GM19452 (cell line): ENCODE data around the gene LMNTD1.
A peak's percentile ranks its signal among the peaks of the same experiment; 100 is the strongest.

Source experiments
- ATAC-seq: cut with Tn5 transposase; IDR thresholded peaks from one replicate; pipeline ENCODE4 v1.9.1; 2021; ENCODE audit not compliant: unreplicated experiment

Gene LMNTD1

DNA sequence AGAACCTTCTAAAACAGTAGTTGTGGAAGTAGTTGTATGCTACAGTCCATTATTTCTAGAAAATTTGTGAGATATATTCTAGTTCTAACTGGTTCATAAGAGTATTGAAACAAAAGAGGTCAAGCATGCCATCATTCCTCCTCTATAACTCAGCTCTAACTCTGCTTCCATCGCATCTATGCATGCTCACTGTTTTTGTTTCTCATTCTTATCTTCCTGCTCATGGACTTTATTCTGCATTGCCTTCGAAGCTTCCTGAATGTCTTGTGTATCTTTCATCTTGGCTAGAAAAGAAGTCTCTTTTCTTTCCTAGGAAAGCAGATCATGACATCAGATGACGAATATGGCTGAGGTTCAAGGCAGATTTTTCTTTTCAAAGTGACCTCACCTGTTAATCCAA lies 402 bp downstream of the LMNTD1 start:
- ATAC-seq, result no peak

DNA sequence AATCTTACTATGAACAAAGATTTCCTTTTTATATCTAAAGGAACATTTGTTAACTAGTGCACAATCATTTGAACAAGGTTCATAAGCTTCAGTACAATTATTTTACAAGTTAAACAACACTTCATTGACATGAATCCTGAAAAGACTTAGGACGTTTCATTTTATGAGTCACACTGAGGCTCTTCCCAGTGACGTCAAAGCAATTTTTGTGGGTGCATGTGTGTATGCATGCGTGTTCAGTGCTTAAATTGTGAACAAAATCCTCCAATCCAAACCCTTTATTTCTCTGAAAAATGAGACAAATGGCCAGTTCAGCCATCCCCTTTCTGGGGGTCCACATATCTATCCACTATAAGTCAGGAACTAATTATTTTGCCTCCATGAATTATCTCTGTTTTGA lies 2.9 kb downstream of the LMNTD1 start:
- no peak for ATAC-seq

DNA sequence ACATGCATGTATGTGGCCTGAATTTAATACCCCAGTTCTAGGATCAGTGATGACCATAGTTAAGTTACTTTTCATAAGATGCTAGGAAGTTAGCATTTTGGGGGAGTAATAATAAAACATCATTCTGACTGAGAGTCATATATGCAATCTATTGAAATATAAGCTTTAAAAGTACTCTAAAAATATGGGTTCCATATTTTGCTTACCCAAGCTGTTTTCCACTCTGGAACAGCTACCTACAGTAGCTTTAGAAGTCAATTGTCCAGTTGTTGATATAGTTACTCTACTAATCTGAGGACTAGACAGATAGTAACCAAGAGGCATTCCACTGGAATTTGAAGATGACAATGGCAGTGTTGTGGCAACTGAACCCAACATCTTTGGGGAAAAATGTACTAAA lies 4.0 kb downstream of the LMNTD1 start:
- ATAC-seq, result no peak

DNA sequence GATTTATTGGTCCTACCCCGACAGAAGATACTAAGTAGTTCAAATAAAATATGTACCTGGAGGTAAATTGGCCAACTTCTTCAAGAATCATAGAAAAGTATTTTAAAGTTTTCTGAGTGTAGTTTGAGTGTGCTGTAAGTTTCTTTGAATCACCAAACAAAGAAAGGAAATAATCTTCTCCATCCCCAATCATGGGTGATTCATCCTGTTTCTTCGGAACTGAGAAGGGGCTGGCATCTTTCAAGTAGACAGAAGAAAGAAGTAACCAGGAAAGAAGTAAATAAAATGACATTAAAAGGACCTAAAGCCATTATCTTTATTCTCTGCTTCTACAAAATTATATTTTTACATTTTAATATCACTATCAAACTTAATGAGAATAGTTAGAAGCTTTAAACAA lies 6.8 kb downstream of the LMNTD1 start:
- no peak for ATAC-seq

DNA sequence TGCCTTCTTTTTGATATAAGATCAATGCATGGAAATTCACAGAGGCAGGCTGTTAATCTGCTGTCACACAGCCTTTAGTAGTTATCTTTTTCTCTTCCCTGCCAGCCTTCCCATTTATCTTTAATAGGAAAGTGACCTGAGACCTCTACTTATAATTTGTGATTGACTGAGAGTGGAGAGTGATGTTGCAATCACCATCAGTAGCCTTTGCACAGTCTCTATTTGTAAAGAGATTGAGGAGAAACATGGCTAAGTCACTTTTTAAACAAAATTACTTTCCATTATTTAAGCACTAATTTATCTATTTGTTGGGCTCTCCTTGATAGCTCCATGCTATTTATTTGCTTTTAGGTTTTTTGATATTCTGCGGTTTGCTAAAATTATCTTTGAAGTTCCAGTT lies 19.9 kb downstream of the LMNTD1 start:
- no peak for ATAC-seq

DNA sequence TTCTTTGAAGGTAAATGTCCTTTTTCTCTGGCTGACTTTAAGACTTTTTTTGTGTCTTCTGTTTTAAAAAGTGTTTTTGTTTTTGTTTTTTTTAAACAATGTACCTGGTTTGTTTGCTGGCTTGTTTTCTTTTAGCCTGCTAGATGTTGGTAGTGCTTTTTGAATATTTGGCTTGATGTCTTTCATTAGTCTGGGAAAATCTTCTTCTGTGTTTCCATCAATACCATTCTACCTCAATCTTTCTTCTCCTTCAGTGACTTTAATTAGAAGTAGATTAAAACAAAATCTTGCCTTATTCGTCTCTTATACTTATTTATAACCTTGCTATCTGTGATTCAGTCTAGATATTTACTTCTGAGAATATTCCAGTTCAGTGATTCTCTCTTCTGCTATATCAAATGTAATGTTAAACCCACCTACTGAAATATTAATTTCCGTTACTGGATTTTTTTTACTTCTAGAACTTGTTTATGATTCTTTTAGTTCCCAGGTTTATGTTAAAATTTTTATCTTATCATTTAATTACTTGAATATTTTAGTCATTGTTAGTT lies 21.5 kb downstream of the LMNTD1 start:
- ATAC-seq, result no peak

DNA sequence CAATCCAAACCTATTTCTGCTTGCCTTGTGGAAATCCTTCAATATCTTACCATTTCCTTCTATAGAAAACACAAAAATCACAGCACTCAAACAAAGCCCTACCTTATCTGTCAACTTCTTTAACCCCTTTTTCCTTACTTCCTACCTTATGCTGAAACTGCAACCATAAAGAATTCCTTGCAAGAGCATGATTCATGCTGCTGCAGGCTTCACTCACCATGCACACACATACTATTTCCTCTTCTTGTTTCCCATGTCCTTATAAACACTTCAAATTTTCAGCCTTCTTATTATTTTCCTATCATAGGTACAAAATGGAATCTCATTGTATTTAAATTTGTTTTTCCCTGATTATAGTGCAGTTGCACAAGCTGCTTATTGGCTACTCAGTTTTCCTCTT lies 23.3 kb downstream of the LMNTD1 start:
- ATAC-seq, result no peak

DNA sequence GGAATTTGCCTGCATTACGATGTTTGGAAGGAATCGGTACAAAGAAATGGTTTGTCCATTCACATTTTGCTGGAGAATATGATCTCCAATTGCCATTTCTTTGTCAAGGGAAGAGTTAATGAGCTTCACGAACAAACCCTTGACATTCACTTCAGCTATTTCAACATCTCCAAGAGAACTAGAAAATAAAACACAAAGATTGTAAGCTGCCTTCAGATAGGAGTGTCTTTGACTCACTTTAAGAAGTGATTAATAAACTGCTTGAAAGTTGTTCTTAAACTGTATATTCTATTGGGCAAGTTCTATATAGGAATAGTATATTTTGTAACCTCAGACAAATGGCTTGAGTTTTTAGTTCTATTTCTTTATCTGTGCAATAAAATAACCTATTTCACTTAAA lies 26.3 kb downstream of the LMNTD1 start:
- ATAC-seq, result no peak

DNA sequence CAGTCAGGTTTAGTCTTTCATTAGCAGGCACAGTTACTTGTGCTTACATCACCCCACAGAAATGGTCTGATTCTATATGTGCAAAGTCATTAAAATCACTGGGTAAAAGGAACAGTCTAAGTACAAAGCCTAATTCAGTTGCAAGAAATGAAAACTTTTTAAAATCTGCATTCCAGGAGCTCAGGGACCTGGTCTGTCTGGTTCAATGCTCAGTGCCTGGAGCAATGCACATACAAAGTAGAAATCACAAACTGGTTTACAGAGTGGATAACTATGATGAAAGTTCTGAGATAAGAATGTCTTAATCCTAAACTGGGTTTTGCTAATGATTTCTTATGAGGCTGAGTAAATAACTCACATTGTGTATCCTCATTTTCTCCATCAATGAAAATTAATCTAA lies 28.7 kb downstream of the LMNTD1 start:
- no peak for ATAC-seq

DNA sequence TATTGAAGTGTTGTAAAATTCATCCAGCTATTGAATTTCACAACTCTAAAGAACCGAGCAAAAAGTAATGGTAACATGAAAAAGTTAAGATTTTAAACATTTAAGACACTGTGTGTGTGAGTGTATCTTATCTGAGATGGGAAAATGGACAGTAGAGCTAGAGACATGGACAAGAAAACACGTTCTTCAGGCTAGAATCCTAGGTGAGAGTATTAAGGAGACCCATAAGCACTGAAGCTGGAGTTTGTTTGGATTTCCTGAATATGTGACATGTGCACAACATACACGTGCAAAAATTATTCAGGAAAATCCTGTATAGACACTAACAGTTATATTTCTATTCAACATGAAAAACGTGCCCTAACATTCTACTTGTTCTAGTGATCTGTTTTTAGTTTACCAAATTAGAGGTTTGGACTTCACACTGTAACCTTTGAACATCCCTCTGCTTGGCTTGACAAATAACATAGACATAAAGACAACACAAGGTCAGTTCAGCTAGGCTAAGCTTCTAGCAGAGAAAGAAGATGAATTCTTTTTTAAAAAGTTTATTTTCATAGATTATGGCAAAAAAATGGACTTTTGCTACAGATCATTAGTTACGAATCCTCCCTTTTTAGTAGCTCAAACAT lies 31.3 kb downstream of the LMNTD1 start:
- ATAC-seq, result no peak

DNA sequence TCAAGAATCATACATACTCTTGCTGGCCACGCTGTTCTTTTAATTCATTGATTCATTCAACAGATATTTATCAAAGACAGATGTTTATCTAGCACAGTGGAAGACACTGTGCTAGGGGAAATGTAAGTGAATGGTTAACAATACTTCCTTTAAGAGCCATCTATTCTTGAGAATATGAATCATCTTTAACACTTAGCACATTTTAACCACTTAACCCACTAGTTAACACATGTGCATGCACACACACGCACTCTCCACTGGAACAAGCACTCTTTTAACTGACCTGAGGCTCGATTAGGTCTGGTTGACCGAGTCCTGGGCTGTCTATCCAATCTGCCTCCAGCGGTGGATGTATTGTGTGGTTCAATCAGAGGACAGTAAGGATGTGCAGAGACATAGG lies 34.6 kb downstream of the LMNTD1 start:
- ATAC-seq, result peak; percentile 98

DNA sequence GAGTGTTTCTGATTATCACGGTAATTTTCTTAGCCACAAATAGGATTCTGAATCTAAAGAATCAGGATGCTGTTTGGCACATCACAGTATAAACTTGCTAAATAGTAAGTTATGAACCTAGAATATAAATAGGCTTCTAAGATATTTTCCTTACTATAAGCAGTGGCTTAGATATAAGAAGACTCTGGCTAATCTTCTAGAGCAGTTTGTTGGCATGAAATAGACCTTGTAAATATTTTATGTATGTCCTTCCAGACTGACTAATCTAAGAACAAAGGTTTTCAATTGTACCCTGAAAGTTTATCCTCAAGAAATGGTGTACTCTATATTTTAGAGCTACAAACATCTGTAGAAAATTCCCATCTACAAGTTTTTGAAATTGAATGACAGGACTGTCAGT lies 48.3 kb downstream of the LMNTD1 start:
- no peak for ATAC-seq

DNA sequence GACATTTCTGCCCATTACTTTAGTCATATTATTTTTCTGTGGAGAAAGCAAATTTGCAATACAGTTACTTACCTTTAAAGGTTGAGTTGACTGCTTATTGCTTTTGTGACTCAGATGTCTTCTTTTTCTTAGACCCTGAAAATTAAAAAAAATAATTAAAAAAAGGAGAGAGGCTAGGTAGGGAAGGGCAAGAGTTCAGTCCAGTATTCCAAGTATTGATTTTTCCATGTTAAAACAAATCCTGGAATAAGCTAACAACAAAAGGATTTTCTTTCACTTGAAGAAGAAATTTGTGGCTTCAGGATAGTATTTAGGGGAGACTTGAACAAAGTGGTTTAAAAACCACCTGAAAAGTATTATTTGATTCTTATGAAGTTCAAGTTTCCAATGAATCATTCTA lies 49.4 kb downstream of the LMNTD1 start:
- ATAC-seq, result no peak

DNA sequence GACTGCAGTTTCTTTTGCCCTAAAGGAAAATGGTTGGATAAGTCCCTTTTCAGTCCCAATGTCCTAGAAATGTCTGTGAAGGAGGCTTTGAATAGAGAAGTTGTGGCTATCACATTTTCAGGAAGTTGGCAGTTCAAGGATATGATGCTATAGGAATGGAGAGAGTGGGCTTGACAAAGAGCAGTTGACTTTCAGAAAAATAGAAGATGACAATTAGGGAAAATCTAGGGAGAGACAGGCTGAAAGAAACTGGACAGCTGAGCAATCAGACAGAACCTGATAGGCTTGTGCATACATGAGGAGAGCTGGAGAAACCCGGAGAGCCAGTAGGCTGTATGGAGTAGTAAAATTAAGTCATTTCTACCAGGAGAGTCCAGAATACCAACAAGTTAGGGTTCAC lies 50.5 kb downstream of the LMNTD1 start:
- no peak for ATAC-seq

DNA sequence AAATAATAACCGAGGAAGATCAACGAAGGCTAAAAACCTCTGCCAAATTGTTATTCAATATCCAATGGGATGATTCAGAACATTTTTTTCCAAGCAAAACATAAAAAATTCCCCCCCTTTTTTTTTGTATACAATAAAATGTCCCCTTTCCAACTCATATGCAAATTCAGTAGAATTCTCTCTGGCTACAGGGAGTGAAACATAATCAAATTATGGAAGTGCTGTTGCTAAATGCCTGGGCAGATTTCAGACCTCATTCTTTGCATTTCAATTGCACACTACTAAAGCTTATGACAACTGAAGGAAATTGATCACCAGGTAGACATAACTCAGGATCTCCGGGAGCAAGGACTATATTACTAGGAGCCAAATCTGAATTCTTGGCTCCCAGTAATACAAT lies 51.0 kb downstream of the LMNTD1 start:
- no peak for ATAC-seq

DNA sequence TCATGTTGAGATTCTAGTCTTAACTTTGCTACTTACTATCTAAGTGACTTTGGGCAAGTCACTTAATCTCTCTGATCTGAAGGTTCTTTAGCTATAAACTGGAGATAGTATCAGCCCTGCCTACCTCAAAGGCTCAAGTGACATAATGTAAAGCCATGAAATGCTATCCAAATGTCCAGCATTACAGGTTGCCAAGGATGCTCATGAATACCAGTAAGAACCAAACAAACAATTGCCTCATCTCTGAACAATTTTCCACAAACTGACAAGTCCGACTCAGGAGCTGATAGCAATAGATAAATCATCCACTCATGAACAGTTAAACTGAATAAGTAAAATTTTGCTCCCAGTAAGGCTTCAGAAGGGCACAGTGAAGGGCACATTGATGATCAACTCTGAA lies 51.5 kb downstream of the LMNTD1 start:
- no peak for ATAC-seq

DNA sequence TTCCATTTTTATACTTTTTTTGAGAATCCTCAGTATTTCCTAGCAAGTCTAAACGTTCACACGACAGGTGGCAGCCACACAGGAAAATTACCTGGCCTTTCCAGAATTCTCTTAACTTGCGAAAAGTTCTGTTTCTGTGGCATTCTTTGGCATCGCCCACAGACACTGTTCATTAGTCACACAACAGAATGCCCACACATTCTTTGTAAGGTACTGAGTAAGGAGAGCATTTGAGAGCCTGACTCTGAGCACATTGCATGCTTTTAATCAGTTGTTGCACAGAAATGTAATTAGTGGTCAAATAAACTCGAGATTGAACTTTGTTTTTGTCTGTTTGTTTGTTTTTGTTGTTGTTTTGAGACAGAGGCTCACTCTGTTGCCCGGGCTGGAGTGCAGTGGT lies 52.4 kb downstream of the LMNTD1 start:
- ATAC-seq, result no peak

DNA sequence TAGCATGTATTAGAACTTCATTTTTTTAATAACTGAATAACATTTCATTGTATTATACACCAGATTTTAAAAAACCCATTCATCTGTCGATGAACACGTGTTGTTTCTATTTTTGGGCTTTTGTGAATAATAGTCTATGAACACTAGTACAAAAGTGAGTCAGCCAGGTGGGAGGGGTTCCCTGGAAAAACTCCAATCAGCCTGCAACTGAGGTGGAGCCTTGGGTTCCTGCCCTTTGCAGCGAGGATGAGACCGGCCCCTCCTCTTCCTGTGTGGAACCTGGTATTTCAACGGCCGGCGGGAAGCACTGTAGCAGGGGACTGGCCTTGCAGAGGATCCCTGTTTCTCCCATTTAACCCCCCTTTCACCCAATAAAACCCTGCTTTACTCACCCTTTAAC lies 56.1 kb downstream of the LMNTD1 start:
- no peak for ATAC-seq

DNA sequence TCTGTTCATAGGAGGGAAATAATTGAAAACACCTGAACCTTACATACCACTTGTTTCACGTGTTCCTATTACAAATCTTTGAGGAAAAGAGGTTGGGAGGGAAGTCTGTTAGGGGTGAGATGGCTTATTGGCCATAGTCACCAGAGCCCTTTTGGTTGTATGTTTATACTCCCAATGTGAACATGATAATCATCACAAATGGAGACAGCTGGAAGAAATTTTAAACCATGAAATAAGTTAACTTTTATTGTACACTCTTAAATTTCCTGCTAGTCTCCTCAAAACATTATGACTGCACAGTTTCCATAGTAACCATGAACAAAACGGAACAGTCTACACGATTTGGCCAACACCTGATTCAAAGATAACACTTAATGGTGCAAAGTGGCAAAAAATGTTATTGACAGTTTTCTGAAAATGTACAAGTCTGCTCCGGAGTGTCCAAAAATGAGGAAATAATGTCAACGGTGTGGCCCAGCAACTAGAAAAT lies 56.9 kb downstream of the LMNTD1 start:
- no peak for ATAC-seq

DNA sequence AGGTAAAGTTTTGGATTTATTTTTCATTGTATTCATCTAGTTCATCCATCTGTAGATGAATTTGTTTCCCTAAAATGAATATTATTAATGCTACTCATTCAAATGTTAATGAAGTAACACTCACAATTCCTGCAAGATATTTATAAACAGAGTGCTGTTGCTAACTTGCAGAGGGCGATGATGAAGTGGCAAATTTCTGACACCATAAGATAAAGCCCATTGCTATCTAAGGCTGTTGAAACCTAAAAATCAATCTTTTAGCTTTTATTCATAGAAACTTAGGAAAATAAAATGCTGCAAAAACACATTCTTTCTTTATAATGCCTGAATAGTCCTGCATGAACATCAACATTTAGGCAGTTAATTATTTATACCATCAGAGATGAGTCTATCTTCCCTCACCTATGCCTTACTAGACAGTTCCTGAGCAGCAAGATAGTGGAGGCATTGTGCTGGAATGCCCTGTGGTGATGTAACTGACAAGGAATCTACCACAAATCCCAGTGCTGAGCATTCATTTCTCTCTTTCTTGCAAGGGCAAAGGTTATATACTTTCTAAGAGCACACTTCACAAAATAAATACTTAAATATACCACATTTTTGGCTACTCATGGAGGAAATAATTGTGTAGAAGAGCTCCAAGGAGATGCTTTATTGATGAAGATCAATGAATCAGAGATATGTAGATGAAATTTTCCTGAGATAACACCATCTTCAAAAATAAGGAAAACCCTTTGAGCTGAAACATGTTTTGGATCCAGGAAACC lies 57.6 kb downstream of the LMNTD1 start:
- no peak for ATAC-seq

DNA sequence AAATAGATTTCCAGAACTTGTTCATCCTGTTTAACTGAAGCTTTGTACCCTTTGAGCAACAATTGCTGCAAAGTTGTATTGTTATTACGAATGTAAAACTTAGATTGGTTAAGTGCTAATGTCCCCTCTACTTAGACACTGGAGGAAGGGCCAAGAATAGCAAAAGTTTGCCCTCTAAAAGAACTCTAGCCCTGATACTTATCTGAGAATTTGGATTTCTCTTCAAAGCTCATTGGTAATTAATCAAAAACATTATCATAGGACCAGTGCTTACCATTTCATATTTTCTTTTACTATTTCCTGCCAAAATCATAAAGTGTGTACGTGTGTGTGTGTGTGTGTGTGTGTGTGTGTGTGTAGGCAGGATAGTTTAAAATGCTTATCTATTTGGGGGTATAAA lies 58.2 kb downstream of the LMNTD1 start:
- no peak for ATAC-seq

DNA sequence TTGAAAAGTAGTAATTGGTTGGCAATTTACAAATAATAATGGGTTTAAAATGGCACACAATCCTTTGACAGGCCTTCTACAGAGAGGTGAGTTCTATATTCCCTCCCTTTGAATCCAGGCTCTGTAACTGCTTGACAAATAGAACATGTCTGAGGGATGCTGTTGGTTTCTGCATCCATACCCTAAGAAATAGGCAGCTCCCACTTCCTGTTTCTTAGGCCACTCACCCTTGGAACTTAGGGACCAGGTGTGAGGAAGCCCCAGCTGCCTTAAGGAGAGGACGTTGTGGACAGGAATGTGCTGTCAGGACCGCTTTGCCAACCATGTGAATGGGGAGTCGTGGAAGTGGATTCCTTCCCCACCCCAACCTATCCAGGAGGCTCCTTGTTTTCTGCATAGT lies 59.4 kb downstream of the LMNTD1 start:
- no peak for ATAC-seq
